ENCODE results near the gene PPEF1. TPM values are rescaled to one million over a fixed set of nuclear protein-coding genes. Genes with fewer than 3 reads are reported as not detected.
"Not testable (repeated sequence)": the region's sequence is repeated elsewhere in the genome, so short reads cannot be mapped to it uniquely, and the experiment has no call there.

The PPEF1 gene
- total and polyA plus RNA-seq, 2 of the 13 experiments (the other 11 are each of a cell fraction or from before 2014, with no cell fraction given): not detected

DNA sequence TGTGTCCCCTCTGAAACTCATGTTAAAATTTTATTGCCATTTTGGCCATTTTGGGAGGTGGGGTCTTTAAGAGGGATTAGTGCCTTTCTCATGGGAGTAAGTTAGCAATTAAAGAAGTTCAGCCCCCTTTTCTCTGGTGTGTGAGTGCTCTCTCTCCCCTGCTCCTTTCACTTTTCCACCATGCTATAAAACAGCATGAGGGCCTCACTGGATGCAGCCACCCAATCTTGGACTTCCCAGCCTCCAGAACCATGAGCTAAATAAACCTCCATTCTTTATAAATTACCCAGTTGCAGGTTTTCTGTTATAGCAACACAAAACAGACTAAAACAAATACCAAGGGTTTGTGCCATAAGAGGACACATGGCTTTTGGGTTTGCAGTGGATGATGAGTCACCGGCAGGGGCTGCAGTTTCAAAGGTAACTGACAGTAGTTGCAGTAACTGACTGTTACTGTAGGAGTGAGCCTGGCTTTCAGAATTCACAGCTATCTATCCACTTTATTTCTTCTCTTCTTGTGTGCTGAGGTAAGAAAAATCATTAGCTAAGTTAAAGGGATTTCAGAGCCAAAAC lies 121.5 kb downstream of the PPEF1 start (continued):
- TF ChIP-seq PCBP1 (IDR thresholded peaks at IDR 0.05; ENCODE audit: borderline replicate concordance, low read depth, low read length): no peak
- TF ChIP-seq ZNF564 (CRISPR knock-in tag; IDR thresholded peaks at IDR 0.05): 0 out of 2 replicates have a peak, but pooled peaks have one; percentile 49
- TF ChIP-seq EZH2 (conservative IDR thresholded peaks at IDR 0.05; ENCODE audit: low read depth, low read length): no peak

DNA sequence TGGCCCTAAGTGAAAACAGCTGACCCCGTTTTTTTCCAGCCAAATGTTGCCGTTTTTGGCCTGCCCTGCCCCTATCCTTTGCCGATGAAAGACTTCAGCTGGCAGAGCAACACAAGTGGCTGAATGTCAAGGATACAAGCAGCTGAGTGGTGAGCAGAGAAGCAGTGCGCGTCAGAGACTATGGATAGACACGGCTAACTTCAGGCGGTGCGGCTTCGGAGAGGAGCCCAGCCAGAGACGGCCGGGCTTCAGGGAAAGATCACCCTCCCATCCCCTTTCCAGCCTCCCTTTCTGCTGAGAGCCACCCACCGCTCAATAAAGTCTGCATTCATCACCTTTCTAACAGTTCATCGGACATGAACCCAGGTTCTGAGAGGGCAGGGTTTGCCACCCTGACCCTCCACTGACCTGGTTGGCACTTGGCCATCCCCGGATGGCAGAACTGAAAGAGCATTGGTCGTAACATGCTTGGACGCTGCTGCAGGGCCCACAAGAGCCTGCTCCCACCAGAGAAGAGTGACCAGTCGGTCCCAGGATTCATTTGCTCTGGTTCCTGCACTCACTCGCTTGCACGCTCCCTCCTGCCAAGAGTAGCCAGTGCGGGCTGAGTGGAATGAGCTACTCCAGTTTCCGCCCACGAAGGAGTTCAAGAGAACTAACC lies 125.8 kb downstream of the PPEF1 start:
- WGBS (ENCODE audit: low lambda C conversion rate): 2% methylated on average over 7 of the region's 22 CpGs

DNA sequence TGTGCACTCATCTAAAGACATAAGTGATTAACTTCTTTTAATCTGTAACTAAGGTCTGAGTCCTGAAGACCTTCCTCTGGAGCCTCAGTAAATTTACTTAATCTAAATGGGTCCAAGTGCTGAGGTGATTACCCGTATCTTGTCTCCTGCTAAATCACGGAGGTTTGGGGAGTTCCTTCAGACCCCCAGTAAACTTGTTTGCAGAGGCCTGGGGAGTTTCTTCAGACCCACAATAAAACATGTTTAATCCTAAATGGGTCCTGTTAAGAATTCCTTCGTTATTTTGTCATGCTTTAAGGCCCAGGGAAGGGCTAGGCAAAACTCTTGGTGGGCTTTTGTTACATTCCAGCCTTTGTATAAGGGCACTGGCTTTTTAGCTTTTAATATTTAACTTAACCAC lies 140.5 kb downstream of the PPEF1 start:
- H3K4me1 ChIP-seq (ENCODE audit: insufficient read depth, low read length): peaks cover 11% of the 10 kb centered on the region; the same call in 1 of the 2 replicates
- BruUV-seq (replicated peaks); intact Hi-C loops (cut with micrococcal nuclease; ENCODE audit: unreplicated experiment); H3K36me3 ChIP-seq (replicated peaks in 1 of 2; ENCODE audit: control insufficient read depth in 1 of 2, insufficient read depth in 2 of 2, low read length in 2 of 2); H4K20me1 ChIP-seq (ENCODE audit: insufficient read depth, low read length); FAIRE-seq; CTCF ChIA-PET (ENCODE audit: low intra/inter-chr PET ratio, low total read pairs); ATAC-seq; H3K4me3 ChIP-seq (replicated peaks in 1 of 3; ENCODE audit: insufficient read depth in 1 of 3, low read depth in 2 of 3, low read length in 3 of 3); H3K27me3 ChIP-seq (ENCODE audit: control insufficient read depth in 1 of 2, insufficient read depth in 2 of 2, low read length in 2 of 2); H3K27ac ChIP-seq (ENCODE audit: extremely low read length, insufficient read depth, low read length); H3K9ac ChIP-seq (ENCODE audit: insufficient read depth, low read depth, low read length); H2AFZ ChIP-seq (ENCODE audit: low read length); H3K79me2 ChIP-seq (ENCODE audit: insufficient read depth, low read length); H3K4me2 ChIP-seq (ENCODE audit: low read depth, low read length); in situ Hi-C loops (cut with HindIII; ENCODE audit: extremely low pct_ligation_motif_present, low pct_unique_long_range_greater_than_20kb); DNase-seq (ENCODE audit: low spot score); H3K9me3 ChIP-seq (ENCODE audit: low read length); POLR2A ChIA-PET: not testable (repeated sequence)
- 10% methylated on average over 2 of the region's 3 CpGs for WGBS (ENCODE audit: low lambda C conversion rate)

More for the DNA sequence above, 125.8 kb downstream of the PPEF1 start:
- H3K4me3 ChIP-seq (replicated peaks in 1 of 3; ENCODE audit: insufficient read depth in 1 of 3, low read depth in 2 of 3, low read length in 3 of 3): peak overlapping the region; percentile 6 to 55 (median 21); a peak in 4 of 6 replicates
- in situ Hi-C loops (cut with HindIII; ENCODE audit: extremely low pct_ligation_motif_present, low pct_unique_long_range_greater_than_20kb): no loop called here
- peak; percentile 80 for ATAC-seq
- H4K20me1 ChIP-seq (ENCODE audit: insufficient read depth, low read length): no peaks in the 10 kb centered on the region
- H2AFZ ChIP-seq (ENCODE audit: low read length): no peak overlapping the region
- intact Hi-C loops (cut with micrococcal nuclease; ENCODE audit: unreplicated experiment): no loop called here
- H3K4me1 ChIP-seq (ENCODE audit: insufficient read depth, low read length): no peaks in the 10 kb centered on the region
- no peak for DNase-seq (ENCODE audit: low spot score)
- no TSS peak for BruUV-seq (replicated peaks)
- CTCF ChIA-PET (ENCODE audit: low intra/inter-chr PET ratio, low total read pairs): no interaction called here
- no peaks in the 10 kb centered on the region for H3K9me3 ChIP-seq (ENCODE audit: low read length)
- FAIRE-seq: no peak
- H3K27ac ChIP-seq (ENCODE audit: extremely low read length, insufficient read depth, low read length): no peak overlapping the region
- no peaks in the 10 kb centered on the region for H3K36me3 ChIP-seq (replicated peaks in 1 of 2; ENCODE audit: control insufficient read depth in 1 of 2, insufficient read depth in 2 of 2, low read length in 2 of 2)
- no peak overlapping the region for H3K9ac ChIP-seq (ENCODE audit: insufficient read depth, low read depth, low read length)
- peak overlapping the region; percentile 69 for H3K4me2 ChIP-seq (ENCODE audit: low read depth, low read length)
- H3K27me3 ChIP-seq (ENCODE audit: control insufficient read depth in 1 of 2, insufficient read depth in 2 of 2, low read length in 2 of 2): no peaks in the 10 kb centered on the region
- no peaks in the 10 kb centered on the region for H3K79me2 ChIP-seq (ENCODE audit: insufficient read depth, low read length)
- TF ChIP-seq MBNL3 (CRISPR knock-in tag; conservative IDR thresholded peaks at IDR 0.05) (no peak), HNRNPL (IDR thresholded peaks at IDR 0.05; ENCODE audit: low read depth, low read length) (0 out of 2 replicates have a peak, but pooled peaks have one; percentile 43), ONECUT2 (CRISPR knock-in tag; IDR thresholded peaks at IDR 0.05) (no peak), MYNN (CRISPR knock-in tag; IDR thresholded peaks at IDR 0.05; ENCODE audit: low read depth) (no peak), ZMYM2 (CRISPR knock-in tag; IDR thresholded peaks at IDR 0.05) (no peak), GFI1 (CRISPR knock-in tag; IDR thresholded peaks at IDR 0.05; ENCODE audit: borderline replicate concordance) (no peak), ZNF101 (CRISPR knock-in tag; IDR thresholded peaks at IDR 0.05; ENCODE audit: borderline replicate concordance, low read depth) (no peak), ZNF619 (CRISPR knock-in tag; IDR thresholded peaks at IDR 0.05) (no peak), RARA (CRISPR knock-in tag; IDR thresholded peaks at IDR 0.05) (0 out of 2 replicates have a peak, but pooled peaks have one; percentile 9), KLF13 (CRISPR knock-in tag; IDR thresholded peaks at IDR 0.05) (no peak), ZNF160 (CRISPR knock-in tag; IDR thresholded peaks at IDR 0.05) (no peak), MIER2 (CRISPR knock-in tag; IDR thresholded peaks at IDR 0.05) (no peak)
- TF ChIP-seq, protein P1, sequence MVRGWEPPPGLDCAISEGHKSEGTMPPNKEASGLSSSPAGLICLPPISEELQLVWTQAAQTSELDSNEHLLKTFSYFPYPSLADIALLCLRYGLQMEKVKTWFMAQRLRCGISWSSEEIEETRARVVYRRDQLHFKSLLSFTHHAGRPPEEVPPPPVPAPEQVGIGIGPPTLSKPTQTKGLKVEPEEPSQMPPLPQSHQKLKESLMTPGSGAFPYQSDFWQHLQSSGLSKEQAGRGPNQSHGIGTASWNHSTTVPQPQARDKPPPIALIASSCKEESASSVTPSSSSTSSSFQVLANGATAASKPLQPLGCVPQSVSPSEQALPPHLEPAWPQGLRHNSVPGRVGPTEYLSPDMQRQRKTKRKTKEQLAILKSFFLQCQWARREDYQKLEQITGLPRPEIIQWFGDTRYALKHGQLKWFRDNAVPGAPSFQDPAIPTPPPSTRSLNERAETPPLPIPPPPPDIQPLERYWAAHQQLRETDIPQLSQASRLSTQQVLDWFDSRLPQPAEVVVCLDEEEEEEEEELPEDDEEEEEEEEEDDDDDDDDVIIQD (CRISPR knock-in tag; IDR thresholded peaks at IDR 0.05; ENCODE audit: low read depth): no peak
- POLR2A ChIA-PET: no interaction called here

All from HepG2 (cell line).